ENCODE results near the gene TBC1D22A. TPM values are rescaled to one million over a fixed set of nuclear protein-coding genes. Genes with fewer than 3 reads are reported as not detected.

Gene TBC1D22A
- polyA plus RNA-seq, 1 of the 3 experiments (the other 2 are of a cell fraction), result 16.5 TPM

DNA sequence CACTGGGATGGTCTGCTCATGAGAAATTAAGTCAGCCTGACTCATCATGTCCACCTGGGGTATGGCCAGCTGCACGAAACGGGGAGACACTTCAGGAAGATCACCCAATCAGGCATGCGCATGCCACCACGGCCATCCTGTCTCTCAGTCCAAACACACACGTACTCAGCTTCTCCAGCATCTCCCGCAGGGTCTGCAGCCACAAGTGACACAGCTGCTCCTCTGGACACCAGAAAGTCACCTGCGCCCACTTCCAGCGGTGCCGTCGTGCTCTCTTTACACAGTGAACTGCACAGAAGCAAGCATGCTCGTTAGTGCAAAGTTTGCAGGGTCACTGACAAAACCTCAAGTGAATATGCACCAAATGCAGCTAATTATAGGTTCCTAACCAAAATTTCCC is 42.5 kb upstream of the TBC1D22A start:
- no peak overlapping the region for H3K9ac ChIP-seq
- H3F3A ChIP-seq (replicated peaks; ENCODE audit: insufficient read depth), result no peaks in the 10 kb centered on the region
- DNase-seq, result no peak
- H2AFZ ChIP-seq (ENCODE audit: low read depth), result no peak overlapping the region
- H3K4me2 ChIP-seq, result no peak overlapping the region
- no peak for TF ChIP-seq PBX3 (IDR thresholded peaks at IDR 0.05)
- no peak for TF ChIP-seq SMC3 (IDR thresholded peaks at IDR 0.05; ENCODE audit: low read depth, low read length)
- H3K27ac ChIP-seq (ENCODE audit: low read depth in 2 of 2, low read length in 1 of 2), result no peak overlapping the region
- no peaks in the 10 kb centered on the region for H3K9me3 ChIP-seq
- no peaks in the 10 kb centered on the region for H3K27me3 ChIP-seq (ENCODE audit: insufficient read depth)
- 94% methylated on average over 9 of the region's 11 CpGs for WGBS (ENCODE audit: low lambda C conversion rate)
- H3K4me1 ChIP-seq (ENCODE audit: control insufficient read depth in 1 of 2, insufficient read depth in 2 of 2, low read depth in 1 of 2, low read length in 1 of 2), result peaks cover 0 to 2% of the 10 kb centered on the region in 2 experiments; a peak in 2 of 4 replicates
- H4K20me1 ChIP-seq (ENCODE audit: insufficient read depth), result peaks cover 31% of the 10 kb centered on the region; the same call in 1 of the 2 replicates
- ChIA-PET POLR2A (no interaction called here), CTCF (interaction anchor here (1.3 to 3.1 kb wide), 3 partner anchors 10 to 156 kb away, joined by 3 to 16 read pairs (median 4); no protein-coding TSS in a partner anchor)
- peaks cover 33 to 37% of the 10 kb centered on the region in 2 experiments for H3K36me3 ChIP-seq (replicated peaks in 1 of 2; ENCODE audit: control insufficient read depth in 1 of 2, insufficient read depth in 2 of 2, low read length in 1 of 2)
- peaks cover 54% of the 10 kb centered on the region for H3K79me2 ChIP-seq (ENCODE audit: insufficient read depth)
- H3K9me2 ChIP-seq, result no peaks in the 10 kb centered on the region
- no peak overlapping the region for H3K4me3 ChIP-seq (ENCODE audit: low read depth in 2 of 2, low read length in 1 of 2)

DNA sequence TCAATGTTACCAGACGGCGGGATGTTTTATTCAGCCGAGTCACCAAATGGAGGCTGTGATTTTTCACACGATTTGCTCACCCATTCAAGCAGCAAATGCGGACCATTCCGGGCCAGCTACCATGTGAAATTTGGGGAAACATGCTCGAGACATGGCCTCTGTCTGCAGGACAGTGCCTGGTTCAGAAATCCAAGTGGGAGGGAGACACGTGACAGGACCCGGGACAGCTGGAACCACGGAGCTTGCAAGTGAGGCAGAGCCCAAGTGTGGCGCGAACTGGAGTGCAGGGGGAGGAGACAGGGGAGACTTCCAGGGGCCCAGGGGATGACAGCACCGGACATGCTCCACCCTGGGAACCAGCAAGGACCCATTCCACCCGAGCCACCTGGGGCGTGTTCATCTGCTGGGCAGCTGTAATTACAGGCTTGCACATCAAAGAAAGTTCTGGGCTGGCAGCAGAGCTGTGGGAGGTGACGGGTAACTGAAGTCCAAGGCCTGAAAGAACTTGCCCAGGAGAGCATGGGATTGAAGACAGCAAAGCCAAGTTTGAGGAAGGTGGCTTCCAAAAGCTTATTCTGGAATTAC is 40.9 kb upstream of the TBC1D22A start:
- H4K20me1 ChIP-seq (ENCODE audit: insufficient read depth), result peaks cover 47% of the 10 kb centered on the region
- CTCF ChIA-PET, result interaction anchor here (1.2 to 3.1 kb wide), 5 partner anchors 9 to 158 kb away, joined by 3 to 16 read pairs (median 3); no protein-coding TSS in a partner anchor
- no peak overlapping the region for H3K27ac ChIP-seq (ENCODE audit: low read depth in 2 of 2, low read length in 1 of 2)
- POLR2A ChIA-PET, result no interaction called here
- H3K79me2 ChIP-seq (ENCODE audit: insufficient read depth), result peaks cover 60% of the 10 kb centered on the region
- DNase-seq, result no peak
- no peaks in the 10 kb centered on the region for H3K9me3 ChIP-seq
- H3K9me2 ChIP-seq, result no peaks in the 10 kb centered on the region
- no peak overlapping the region for H3K4me3 ChIP-seq (ENCODE audit: low read depth in 2 of 2, low read length in 1 of 2)
- no peak overlapping the region for H3K9ac ChIP-seq
- H3K4me1 ChIP-seq (ENCODE audit: control insufficient read depth in 1 of 2, insufficient read depth in 2 of 2, low read depth in 1 of 2, low read length in 1 of 2), result peaks cover 0 to 14% of the 10 kb centered on the region in 2 experiments; a peak in 1 of 4 replicates
- H2AFZ ChIP-seq (ENCODE audit: low read depth), result no peak overlapping the region
- TF ChIP-seq RAD21 (IDR thresholded peaks at IDR 0.05; ENCODE audit: low read length) (no peak), PBX3 (IDR thresholded peaks at IDR 0.05) (no peak), TCF12 (IDR thresholded peaks at IDR 0.05) (no peak), FOSL2 (IDR thresholded peaks at IDR 0.05; ENCODE audit: borderline replicate concordance, low read depth) (no peak), TEAD4 (IDR thresholded peaks at IDR 0.05; ENCODE audit: borderline replicate concordance, insufficient read depth) (no peak)
- TF ChIP-seq, protein P1, sequence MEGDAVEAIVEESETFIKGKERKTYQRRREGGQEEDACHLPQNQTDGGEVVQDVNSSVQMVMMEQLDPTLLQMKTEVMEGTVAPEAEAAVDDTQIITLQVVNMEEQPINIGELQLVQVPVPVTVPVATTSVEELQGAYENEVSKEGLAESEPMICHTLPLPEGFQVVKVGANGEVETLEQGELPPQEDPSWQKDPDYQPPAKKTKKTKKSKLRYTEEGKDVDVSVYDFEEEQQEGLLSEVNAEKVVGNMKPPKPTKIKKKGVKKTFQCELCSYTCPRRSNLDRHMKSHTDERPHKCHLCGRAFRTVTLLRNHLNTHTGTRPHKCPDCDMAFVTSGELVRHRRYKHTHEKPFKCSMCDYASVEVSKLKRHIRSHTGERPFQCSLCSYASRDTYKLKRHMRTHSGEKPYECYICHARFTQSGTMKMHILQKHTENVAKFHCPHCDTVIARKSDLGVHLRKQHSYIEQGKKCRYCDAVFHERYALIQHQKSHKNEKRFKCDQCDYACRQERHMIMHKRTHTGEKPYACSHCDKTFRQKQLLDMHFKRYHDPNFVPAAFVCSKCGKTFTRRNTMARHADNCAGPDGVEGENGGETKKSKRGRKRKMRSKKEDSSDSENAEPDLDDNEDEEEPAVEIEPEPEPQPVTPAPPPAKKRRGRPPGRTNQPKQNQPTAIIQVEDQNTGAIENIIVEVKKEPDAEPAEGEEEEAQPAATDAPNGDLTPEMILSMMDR (IDR thresholded peaks at IDR 0.05), result no peak
- H3K4me2 ChIP-seq, result no peak overlapping the region
- 95% methylated on average over 15 of the region's 16 CpGs for WGBS (ENCODE audit: low lambda C conversion rate)
- no peaks in the 10 kb centered on the region for H3K27me3 ChIP-seq (ENCODE audit: insufficient read depth)
- no peaks in the 10 kb centered on the region for H3F3A ChIP-seq (replicated peaks; ENCODE audit: insufficient read depth)
- H3K36me3 ChIP-seq (replicated peaks in 1 of 2; ENCODE audit: control insufficient read depth in 1 of 2, insufficient read depth in 2 of 2, low read length in 1 of 2), result peaks cover 23 to 29% of the 10 kb centered on the region in 2 experiments
